Measurements from ENCODE around the gene FRMD5.
"Not testable (repeated sequence)": the region's sequence is repeated elsewhere in the genome, so short reads cannot be mapped to it uniquely, and the experiment has no call there.

Gene FRMD5

GRCh38 chr15:44045661-44046060 lies 149.4 kb downstream of the FRMD5 start:
- Mint-ChIP-seq H3K27ac (no peak overlapping the region), H3K4me1 (ENCODE audit: low read depth) (no peaks in the 10 kb centered on the region), H3K36me3 (ENCODE audit: low read depth) (no peaks in the 10 kb centered on the region), H3K9me3 (no peaks in the 10 kb centered on the region), H3K27me3 (ENCODE audit: low read depth) (peaks cover 11% of the 10 kb centered on the region), H3K4me3 (no peak overlapping the region)

- H3K36me3 Mint-ChIP-seq (ENCODE audit: low read depth), result no peaks in the 10 kb centered on the region
- H3K9me3 Mint-ChIP-seq, result no peaks in the 10 kb centered on the region
- H3K4me1 Mint-ChIP-seq (ENCODE audit: low read depth), result no peaks in the 10 kb centered on the region
- no peak overlapping the region for H3K4me3 Mint-ChIP-seq
- H3K27me3 Mint-ChIP-seq (ENCODE audit: low read depth), result peaks cover 11% of the 10 kb centered on the region
- no peak overlapping the region for H3K27ac Mint-ChIP-seq
Observed at GRCh38 chr15:44045217-44045616, 149.9 kb downstream of the FRMD5 start.

DNA sequence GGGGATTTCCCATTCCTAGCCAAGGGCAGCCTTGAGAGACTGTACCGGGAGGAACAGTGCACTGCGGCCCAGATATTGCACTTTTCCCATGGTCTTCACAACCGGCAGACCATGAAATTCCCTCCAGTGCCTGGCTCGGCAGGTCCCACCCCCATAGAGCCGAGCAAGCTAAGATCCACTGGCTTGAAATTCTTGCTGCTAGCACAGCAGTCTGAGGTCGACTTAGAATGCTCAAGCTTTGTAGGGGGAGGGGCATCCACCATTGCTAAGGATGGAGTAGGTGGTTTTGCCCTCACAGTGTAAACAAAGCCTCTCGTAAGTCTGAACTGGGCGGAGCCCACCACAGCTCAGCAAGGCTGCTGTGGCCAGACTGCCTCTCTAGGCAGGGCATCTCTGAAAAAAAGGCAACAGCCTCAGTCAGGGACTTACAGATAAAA lies 156.3 kb downstream of the FRMD5 start:
- no peaks in the 10 kb centered on the region for H3K36me3 Mint-ChIP-seq (ENCODE audit: low read depth)
- H3K4me1 Mint-ChIP-seq (ENCODE audit: low read depth), result no peaks in the 10 kb centered on the region
- no peaks in the 10 kb centered on the region for H3K9me3 Mint-ChIP-seq
- peaks cover 24% of the 10 kb centered on the region for H3K27me3 Mint-ChIP-seq (ENCODE audit: low read depth)
- no peak overlapping the region for H3K27ac Mint-ChIP-seq
- no peak overlapping the region for H3K4me3 Mint-ChIP-seq

- Mint-ChIP-seq H3K4me1 (ENCODE audit: low read depth) (no peaks in the 10 kb centered on the region), H3K4me3 (no peak overlapping the region), H3K36me3 (ENCODE audit: low read depth) (no peaks in the 10 kb centered on the region), H3K27ac (no peak overlapping the region), H3K27me3 (ENCODE audit: low read depth) (peaks cover 14% of the 10 kb centered on the region), H3K9me3 (no peaks in the 10 kb centered on the region)
Observed at GRCh38 chr15:44035781-44036699, 159.0 kb downstream of the FRMD5 start.

DNA sequence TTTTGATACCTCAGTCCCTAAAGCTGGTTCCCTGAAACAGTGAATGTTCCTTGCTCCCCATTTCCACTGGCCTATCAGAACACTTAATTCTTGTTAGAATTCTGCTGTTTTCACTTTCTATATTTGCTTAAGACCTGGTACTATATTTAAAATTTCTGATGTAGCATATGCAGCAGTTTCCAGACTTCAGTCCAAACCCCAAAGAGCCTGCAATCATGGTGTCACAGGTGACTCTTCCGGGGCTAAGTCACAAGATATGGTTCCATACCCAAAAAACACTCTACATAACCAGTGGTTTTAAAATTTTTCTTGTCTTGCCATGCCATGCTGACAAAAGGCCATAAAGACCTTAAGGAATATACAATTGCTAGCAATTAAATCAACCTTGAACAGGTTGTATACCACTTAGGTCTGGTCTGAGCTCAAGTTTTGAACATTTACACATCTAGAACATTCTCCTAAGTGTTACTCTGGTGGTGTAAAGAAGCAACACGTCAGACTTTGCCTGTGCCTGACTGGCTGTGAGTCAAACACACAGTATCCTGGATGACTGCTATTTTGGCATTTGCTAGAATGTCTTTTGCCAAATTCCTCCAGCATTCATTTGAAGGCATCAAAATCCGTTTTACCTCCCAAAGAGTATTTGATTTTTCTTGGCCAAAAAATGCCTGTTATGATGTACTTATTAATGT lies 160.0 kb downstream of the FRMD5 start:
- Mint-ChIP-seq H3K4me1 (ENCODE audit: low read depth) (no peaks in the 10 kb centered on the region), H3K4me3 (no peak overlapping the region), H3K27ac (no peak overlapping the region), H3K27me3 (ENCODE audit: low read depth) (peaks cover 13% of the 10 kb centered on the region), H3K36me3 (ENCODE audit: low read depth) (no peaks in the 10 kb centered on the region), H3K9me3 (no peaks in the 10 kb centered on the region)

- H3K4me1 Mint-ChIP-seq (ENCODE audit: low read depth), result no peaks in the 10 kb centered on the region
Observed at GRCh38 chr15:44034334-44034733, 160.7 kb downstream of the FRMD5 start.

DNA sequence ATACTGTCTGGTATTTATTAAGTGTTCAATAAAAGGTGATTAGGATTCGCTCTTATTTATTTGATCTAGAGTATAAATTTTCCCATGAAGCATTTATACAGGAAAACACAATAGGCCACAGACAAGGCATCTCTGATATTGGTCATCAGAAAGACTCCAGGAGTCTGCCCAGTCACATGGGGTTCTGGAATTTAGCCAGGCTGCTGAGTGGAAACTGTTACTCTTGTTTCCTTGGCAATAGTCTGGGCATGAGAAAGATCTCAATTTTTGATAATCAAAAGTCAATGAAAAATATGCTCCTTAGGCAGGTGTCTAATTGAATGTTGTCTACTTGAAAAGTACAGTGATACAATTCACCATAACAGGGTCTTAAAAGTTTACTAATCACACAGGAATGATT lies 161.2 kb downstream of the FRMD5 start:
- no peak overlapping the region for H3K27ac Mint-ChIP-seq
- H3K27me3 Mint-ChIP-seq (ENCODE audit: low read depth), result peaks cover 9% of the 10 kb centered on the region
- no peaks in the 10 kb centered on the region for H3K4me1 Mint-ChIP-seq (ENCODE audit: low read depth)
- no peaks in the 10 kb centered on the region for H3K36me3 Mint-ChIP-seq (ENCODE audit: low read depth)
- H3K9me3 Mint-ChIP-seq, result no peaks in the 10 kb centered on the region
- H3K4me3 Mint-ChIP-seq, result no peak overlapping the region

More at GRCh38 chr15:44034334-44034733, 160.7 kb downstream of the FRMD5 start:
- no peaks in the 10 kb centered on the region for H3K9me3 Mint-ChIP-seq
- no peaks in the 10 kb centered on the region for H3K36me3 Mint-ChIP-seq (ENCODE audit: low read depth)
- H3K27ac Mint-ChIP-seq, result no peak overlapping the region
- no peak overlapping the region for H3K4me3 Mint-ChIP-seq
- peaks cover 9% of the 10 kb centered on the region for H3K27me3 Mint-ChIP-seq (ENCODE audit: low read depth)

GRCh38 chr15:44032820-44033219 lies 162.3 kb downstream of the FRMD5 start:
- H3K27me3 Mint-ChIP-seq (ENCODE audit: low read depth); H3K36me3 Mint-ChIP-seq (ENCODE audit: low read depth); H3K4me1 Mint-ChIP-seq (ENCODE audit: low read depth); H3K9me3 Mint-ChIP-seq; H3K4me3 Mint-ChIP-seq; H3K27ac Mint-ChIP-seq: not testable (repeated sequence)

GRCh38 chr15:44029940-44030568 lies 165.0 kb downstream of the FRMD5 start:
- no peak overlapping the region for H3K27ac Mint-ChIP-seq

GRCh38 chr15:44029003-44029402 lies 166.1 kb downstream of the FRMD5 start:
- no peaks in the 10 kb centered on the region for H3K9me3 Mint-ChIP-seq
- no peak overlapping the region for H3K4me3 Mint-ChIP-seq
- H3K36me3 Mint-ChIP-seq (ENCODE audit: low read depth), result no peaks in the 10 kb centered on the region
- no peak overlapping the region for H3K27ac Mint-ChIP-seq
- H3K27me3 Mint-ChIP-seq (ENCODE audit: low read depth), result no peaks in the 10 kb centered on the region
- no peaks in the 10 kb centered on the region for H3K4me1 Mint-ChIP-seq (ENCODE audit: low read depth)

More at GRCh38 chr15:44029940-44030568, 165.0 kb downstream of the FRMD5 start:
- no peaks in the 10 kb centered on the region for H3K9me3 Mint-ChIP-seq
- no peaks in the 10 kb centered on the region for H3K4me1 Mint-ChIP-seq (ENCODE audit: low read depth)
- H3K4me3 Mint-ChIP-seq, result no peak overlapping the region
- no peaks in the 10 kb centered on the region for H3K27me3 Mint-ChIP-seq (ENCODE audit: low read depth)
- H3K36me3 Mint-ChIP-seq (ENCODE audit: low read depth), result no peaks in the 10 kb centered on the region

DNA sequence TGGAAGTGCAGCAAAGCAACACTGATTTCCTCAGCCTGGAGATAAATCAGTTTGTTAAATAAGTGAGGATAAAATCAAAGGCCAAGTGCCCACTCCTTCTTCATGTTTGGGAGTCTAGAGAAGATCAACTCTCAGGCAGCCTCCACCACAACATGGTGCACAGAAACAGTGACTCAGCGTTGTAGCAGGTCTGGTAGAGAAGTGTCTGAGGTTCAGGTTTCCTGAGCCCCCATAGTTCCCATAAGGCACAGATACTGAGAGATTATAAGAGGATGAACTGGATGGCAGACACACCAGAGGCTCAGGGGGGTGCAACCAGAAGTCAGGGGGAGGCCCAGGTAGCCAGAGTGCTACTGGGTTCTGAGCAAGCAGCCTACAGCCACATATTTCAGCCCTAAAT lies 166.7 kb downstream of the FRMD5 start:
- peaks cover under 1% of the 10 kb centered on the region for H3K27me3 Mint-ChIP-seq (ENCODE audit: low read depth)
- no peak overlapping the region for H3K4me3 Mint-ChIP-seq
- H3K9me3 Mint-ChIP-seq, result no peaks in the 10 kb centered on the region
- no peaks in the 10 kb centered on the region for H3K36me3 Mint-ChIP-seq (ENCODE audit: low read depth)
- H3K4me1 Mint-ChIP-seq (ENCODE audit: low read depth), result no peaks in the 10 kb centered on the region
- no peak overlapping the region for H3K27ac Mint-ChIP-seq

- Mint-ChIP-seq H3K4me3 (no peak overlapping the region), H3K4me1 (ENCODE audit: low read depth) (no peaks in the 10 kb centered on the region), H3K9me3 (no peaks in the 10 kb centered on the region), H3K36me3 (ENCODE audit: low read depth) (no peaks in the 10 kb centered on the region), H3K27ac (no peak overlapping the region), H3K27me3 (ENCODE audit: low read depth) (peaks cover 7% of the 10 kb centered on the region)
Observed at GRCh38 chr15:44024155-44024554, 170.9 kb downstream of the FRMD5 start.

- Mint-ChIP-seq H3K27ac (no peak overlapping the region), H3K27me3 (ENCODE audit: low read depth) (peaks cover 7% of the 10 kb centered on the region), H3K36me3 (ENCODE audit: low read depth) (no peaks in the 10 kb centered on the region), H3K9me3 (no peaks in the 10 kb centered on the region), H3K4me1 (ENCODE audit: low read depth) (no peaks in the 10 kb centered on the region), H3K4me3 (no peak overlapping the region)
Observed at GRCh38 chr15:44023176-44023575, 171.9 kb downstream of the FRMD5 start.

GRCh38 chr15:44018151-44018550 lies 176.9 kb downstream of the FRMD5 start:
- no peak overlapping the region for H3K27ac Mint-ChIP-seq
- no peak overlapping the region for H3K4me3 Mint-ChIP-seq
- no peaks in the 10 kb centered on the region for H3K36me3 Mint-ChIP-seq (ENCODE audit: low read depth)
- no peaks in the 10 kb centered on the region for H3K4me1 Mint-ChIP-seq (ENCODE audit: low read depth)
- peaks cover 5% of the 10 kb centered on the region for H3K27me3 Mint-ChIP-seq (ENCODE audit: low read depth)
- H3K9me3 Mint-ChIP-seq, result no peaks in the 10 kb centered on the region

All from T-helper 1 cell treated with Interleukin-12 subunit alpha and Interleukin-12 subunit beta and Interleukin-4 antibody, amounts not matched to agents 30 μg/mL and 1 μg/mL, for 36 hours (primary cell).